Gastroesophageal sphincter (tissue), 3 donors: ENCODE results near the gene SEMA6B.

Experiments used
- CTCF ChIP-seq, 4 experiments: fragments of 200-600 bp in 2 of 4; fragments of 450-650 bp in 2 of 4; sonication (generic) in 1 of 4; IDR thresholded peaks; one replicate each; pipeline ENCODE4 v1.5.1; 2017 to 2019; ENCODE audit warnings: antibody characterized with exemption in 4 of 4, mild to moderate bottlenecking in 2 of 4, moderate library complexity in 2 of 4
- EP300 ChIP-seq: sonication (generic); formaldehyde crosslinking; IDR thresholded peaks from one replicate; pipeline ENCODE4 v1.6.1; 2017; ENCODE audit warnings: antibody characterized with exemption, mild to moderate bottlenecking
- POLR2AphosphoS5 ChIP-seq: sonication (generic); formaldehyde crosslinking; IDR thresholded peaks from one replicate; pipeline ENCODE4 v1.6.1; 2017; ENCODE audit warnings: antibody characterized with exemption

GRCh38 chr19:4598712-4599111 is 39.2 kb upstream of the SEMA6B start:
- TF ChIP-seq POLR2AphosphoS5, result no peak
- TF ChIP-seq EP300, result no peak
- TF ChIP-seq CTCF (IDR thresholded peaks at IDR 0.05), result no peak
